Activated CD8-positive, alpha-beta memory T cell treated with anti-CD3 and anti-CD28 coated beads for 1 hour (primary cell): ENCODE results near the gene NF2.

Source experiments
- DNase-seq, 2 donors: peaks; one replicate each; pipeline ENCODE4 v3.0.0-alpha.2; 2020; ENCODE audit warnings: low read depth in 1 of 2; ENCODE audit errors: extremely low read depth in 1 of 2

Gene NF2

DNA sequence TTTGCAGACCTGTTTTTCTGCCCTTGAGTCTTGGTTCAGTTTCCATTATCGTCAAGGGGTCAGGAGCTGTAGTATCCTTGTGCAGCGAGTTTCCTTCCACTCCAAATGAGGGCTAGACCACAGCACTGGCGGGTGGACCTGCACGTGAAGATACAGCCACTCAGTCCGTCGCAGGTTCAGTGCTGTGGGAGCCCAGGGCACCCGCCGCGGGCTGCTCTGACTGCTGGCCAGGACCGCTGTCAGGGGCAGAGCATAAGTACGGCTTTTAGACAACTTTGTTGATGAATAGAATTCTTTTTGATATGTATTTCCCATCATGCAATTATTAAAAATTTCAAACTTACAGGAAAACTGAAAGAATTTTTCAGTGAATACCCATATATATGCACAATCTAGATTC lies 56.6 kb downstream of the NF2 start:
- DNase-seq = no peak

DNA sequence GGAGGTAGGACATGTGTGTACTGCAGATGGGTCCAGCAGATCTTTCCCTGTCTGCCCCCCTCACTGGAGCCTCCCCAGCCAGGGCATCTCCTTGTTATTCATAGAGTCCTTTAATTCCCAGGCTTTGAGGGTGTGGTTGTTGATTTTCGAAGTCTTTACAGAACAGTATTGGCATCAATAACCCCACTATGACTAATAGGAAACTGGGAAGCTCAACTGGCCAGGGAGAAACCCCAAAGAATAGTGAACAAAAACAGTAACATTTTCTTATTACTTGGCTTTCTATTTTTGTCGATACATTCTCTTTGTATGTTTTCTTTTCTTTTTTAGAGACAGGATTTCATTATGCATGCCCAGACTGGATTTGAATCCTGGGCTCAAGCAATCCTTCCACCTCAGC lies 57.9 kb downstream of the NF2 start:
- no peak for DNase-seq

- DNase-seq = no peak
Observed at GRCh38 chr22:29663180-29663821, 59.9 kb downstream of the NF2 start.

DNA sequence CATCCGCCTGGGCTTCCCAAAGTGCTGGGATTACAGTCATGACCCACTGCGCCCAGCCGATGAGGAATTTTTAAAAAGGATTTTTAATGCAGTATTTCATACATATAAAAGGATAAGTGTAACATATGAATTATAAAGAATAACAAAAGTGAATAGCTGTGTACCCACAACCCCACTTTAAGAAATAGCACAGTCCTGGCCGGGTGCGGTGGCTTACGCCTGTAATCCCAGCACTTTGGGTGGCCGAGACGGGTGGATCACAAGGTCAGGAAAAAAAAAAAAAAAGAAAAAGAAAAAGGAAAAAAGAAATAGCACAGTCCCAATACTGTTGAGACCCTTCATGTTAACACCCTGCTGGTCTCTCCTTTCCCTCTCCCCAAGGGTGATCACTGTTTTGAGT lies 62.1 kb downstream of the NF2 start:
- no peak for DNase-seq

DNA sequence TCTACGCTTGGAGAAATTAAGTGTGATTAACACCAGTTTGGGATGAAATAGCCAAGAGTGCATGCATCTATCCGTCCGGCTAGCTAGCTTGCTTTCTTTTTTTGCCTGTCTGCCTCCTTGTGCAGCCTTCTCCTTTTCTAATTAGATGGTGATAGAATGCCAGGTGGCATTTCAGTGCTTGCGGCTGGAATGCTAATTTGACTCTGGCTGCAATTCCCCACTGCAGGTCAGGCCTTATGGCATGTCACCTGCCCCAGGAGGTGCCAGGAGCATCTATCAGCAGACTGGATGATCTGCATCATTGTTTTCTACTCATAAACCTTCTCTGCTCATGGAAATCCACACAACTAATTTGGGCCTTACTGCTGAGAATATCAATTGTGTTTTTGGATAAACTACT lies 65.2 kb downstream of the NF2 start:
- DNase-seq = no peak

- no peak for DNase-seq
Observed at GRCh38 chr22:29670626-29671025, 67.2 kb downstream of the NF2 start.

GRCh38 chr22:29673361-29674066 lies 70.1 kb downstream of the NF2 start:
- no peak for DNase-seq

GRCh38 chr22:29674121-29674520 lies 70.7 kb downstream of the NF2 start:
- DNase-seq = no peak

GRCh38 chr22:29679316-29679715 lies 75.9 kb downstream of the NF2 start:
- no peak for DNase-seq

- no peak for DNase-seq
Observed at GRCh38 chr22:29683536-29683935, 80.1 kb downstream of the NF2 start.

- DNase-seq = no peak
Observed at GRCh38 chr22:29684244-29684643, 80.8 kb downstream of the NF2 start.

DNA sequence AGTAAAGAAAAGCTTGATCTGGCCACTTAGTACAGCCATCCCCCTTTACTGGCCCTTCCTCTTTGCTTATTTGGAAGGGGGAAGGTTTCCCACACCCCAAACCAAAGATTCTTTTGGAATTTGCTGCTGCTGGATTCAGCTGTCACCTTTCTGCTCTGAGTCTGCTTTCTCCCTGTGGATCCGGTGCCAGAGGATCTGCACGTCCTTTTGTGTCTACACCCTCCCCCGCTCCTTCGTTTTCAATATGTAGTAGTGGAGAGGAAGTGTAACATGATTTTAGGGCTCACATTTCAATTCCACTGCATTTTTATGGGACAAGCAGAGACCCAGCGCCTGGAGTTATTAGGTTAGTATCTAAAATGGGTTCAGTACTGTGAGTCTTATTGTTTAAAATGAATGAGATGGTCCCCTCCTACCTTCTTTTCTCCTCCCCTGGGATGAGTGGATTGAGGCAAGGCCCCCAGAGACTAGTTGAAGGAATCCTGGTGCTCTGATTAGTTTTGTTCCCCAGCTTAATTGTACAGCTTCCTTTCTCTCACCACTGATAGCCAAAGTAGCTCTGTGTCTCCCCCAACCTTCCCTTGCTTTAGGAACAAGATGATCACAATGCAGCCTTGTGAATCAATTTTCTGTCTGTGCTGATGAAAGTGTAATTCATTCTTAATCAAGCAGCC lies 85.9 kb downstream of the NF2 start:
- DNase-seq = no peak

GRCh38 chr22:29689880-29690213 lies 86.4 kb downstream of the NF2 start:
- DNase-seq = no peak

DNA sequence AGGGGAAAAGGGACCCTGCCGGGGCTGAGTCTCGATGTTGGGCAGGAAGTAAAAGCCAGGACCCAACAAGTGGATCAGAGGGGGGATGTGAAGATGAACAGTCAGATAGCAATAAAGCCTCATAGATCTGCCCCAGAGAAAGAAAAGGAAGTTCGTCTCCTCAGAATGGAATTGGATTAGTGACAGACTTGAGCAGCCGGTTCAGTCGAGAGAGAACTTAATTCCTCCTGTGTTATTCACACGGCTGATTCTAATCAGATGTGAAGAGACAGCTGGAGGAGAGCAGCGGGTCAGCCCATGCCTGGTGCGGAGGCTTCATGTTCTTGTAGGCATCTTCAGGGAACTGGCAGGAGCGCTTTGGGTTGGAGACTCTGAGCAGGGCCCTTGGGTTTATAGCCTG lies 87.0 kb downstream of the NF2 start:
- DNase-seq = no peak

DNA sequence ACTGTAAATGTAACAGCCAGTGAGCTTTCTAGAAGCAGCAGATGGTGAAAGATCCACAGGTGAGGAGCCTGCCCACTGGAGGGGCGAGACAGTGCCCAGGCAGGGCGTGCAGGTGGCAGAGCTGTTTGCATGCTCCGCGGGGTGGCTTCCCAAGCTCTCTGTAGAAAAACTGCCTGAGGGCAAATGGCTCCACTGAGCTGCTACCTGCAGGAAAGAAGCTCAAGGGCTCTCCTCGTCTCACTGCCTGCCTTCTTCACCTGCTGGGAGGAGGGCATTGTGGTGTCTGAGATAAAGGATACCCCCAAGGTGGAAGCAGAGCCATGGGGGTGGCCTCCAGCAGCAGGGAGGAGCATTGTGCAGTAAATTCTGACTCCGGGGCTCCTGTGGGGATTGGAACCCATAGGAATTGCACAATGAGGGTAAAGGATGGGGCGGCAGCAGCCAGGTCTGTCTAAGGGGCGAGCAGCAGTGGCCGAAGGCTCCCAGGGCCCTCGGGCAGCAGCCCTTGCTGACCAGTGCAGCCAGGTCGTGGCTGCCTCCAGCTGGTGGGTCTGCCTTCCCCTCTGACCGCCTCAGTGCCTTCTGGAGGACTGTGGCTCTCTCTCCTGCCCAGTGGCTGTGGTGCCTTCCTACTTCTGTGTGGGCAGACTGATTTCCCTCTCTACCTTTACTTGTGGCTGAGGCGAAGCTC lies 88.3 kb downstream of the NF2 start:
- DNase-seq = no peak

- no peak for DNase-seq
Observed at GRCh38 chr22:29692327-29692640, 88.9 kb downstream of the NF2 start.

DNA sequence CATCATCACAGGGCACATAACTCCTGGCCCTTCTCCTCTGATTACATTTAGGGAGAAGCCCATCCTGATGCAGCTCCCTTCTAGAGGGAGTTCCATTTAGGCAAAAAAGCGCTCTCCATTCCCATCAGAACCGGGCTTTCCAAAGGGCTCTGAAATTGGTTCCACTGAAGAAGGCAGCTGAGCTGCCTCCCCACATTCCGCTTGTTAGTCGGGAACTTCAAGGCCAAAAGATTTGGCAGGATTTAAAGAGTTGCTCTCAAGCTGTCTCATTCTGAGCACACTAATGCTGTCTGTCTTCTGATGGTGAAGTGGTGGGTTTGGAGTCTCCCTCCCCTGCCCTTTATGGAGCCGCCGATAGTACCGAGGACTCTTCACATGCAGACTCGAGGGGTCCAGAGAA lies 89.7 kb downstream of the NF2 start:
- no peak for DNase-seq

DNA sequence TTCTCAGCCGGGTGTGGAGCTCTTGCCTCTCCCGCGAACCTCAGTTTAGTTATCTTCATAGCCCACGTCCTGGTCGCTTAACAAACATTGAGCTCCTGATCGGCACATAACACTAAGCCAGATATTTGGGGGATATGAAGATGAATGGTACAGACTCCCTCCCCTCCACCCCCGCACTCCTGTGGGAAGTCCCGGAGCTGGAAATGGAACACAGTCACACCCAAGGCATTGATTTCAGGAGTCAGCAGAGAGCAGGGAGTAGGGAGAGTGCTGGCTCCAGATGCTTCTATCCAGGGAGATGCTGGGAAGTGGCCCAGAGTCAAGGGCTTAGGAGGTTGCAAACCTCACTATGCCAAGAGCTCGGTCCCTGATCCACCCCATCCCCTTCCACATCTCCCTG lies 90.2 kb downstream of the NF2 start:
- DNase-seq = no peak

GRCh38 chr22:29695129-29695926 lies 91.9 kb downstream of the NF2 start:
- no peak for DNase-seq

- no peak for DNase-seq
Observed at GRCh38 chr22:29697853-29698598, 94.6 kb downstream of the NF2 start.
